K562 (cell line): Measurements from ENCODE around the gene PLPPR2. TPM values are rescaled to one million over a fixed set of nuclear protein-coding genes. Genes with fewer than 3 reads are reported as not detected.

Experiments used
- AFF1 ChIP-seq, 2 experiments: fragments of 450-650 bp; IDR thresholded peaks; 2 replicates each; pipeline ENCODE4 v1.6.1; 2018; ENCODE audit warnings: mild to moderate bottlenecking in 2 of 2, low read depth in 1 of 2; ENCODE audit not compliant: partially characterized antibody in 2 of 2
- BRD9 ChIP-seq: fragments of 450-650 bp; IDR thresholded peaks from 2 replicates; pipeline ENCODE4 v1.6.1; 2018; ENCODE audit warnings: low read depth; ENCODE audit not compliant: partially characterized antibody
- BRF2 ChIP-seq: IDR thresholded peaks from 3 replicates; pipeline ENCODE4 v1.6.1; 2011; ENCODE audit warnings: borderline replicate concordance, mild to moderate bottlenecking; ENCODE audit not compliant: insufficient read length, insufficient read depth
- CC2D1A ChIP-seq: fragments of 450-650 bp; IDR thresholded peaks from 2 replicates; pipeline ENCODE4 v1.6.1; 2017; ENCODE audit warnings: mild to moderate bottlenecking
- ETV6 ChIP-seq, 3 experiments: fragments of 150-350 bp in 1 of 3; sonication (generic) in 1 of 3; formaldehyde crosslinking in 1 of 3; IDR thresholded peaks; 2 replicates each; pipeline versions ENCODE4 v1.6.1 to v1.8.0; 2014 to 2022; ENCODE audit warnings: borderline replicate concordance in 2 of 3, low read depth in 2 of 3, antibody characterized with exemption in 1 of 3, low read length in 1 of 3, mild to moderate bottlenecking in 1 of 3, missing genetic modification reagents in 1 of 3
- JUND ChIP-seq, 2 experiments: IDR thresholded peaks; 2 replicates in 1 of 2; 3 replicates in 1 of 2; pipeline ENCODE4 v1.6.1; 2011; ENCODE audit warnings: borderline replicate concordance in 2 of 2, low read depth in 2 of 2, low read length in 2 of 2, improper control_type of control experiment in 1 of 2, missing biosample characterization in 1 of 2, missing genetic modification characterization in 1 of 2, missing genetic modification reagents in 1 of 2
- MAX ChIP-seq: sonication (generic); formaldehyde crosslinking; IDR thresholded peaks from 2 replicates; pipeline ENCODE4 v1.9.0; 2022; ENCODE audit warnings: mild to moderate bottlenecking, missing genetic modification reagents
- MTA3 ChIP-seq: fragments of 450-650 bp; formaldehyde crosslinking; IDR thresholded peaks from 2 replicates; pipeline ENCODE4 v1.6.1; 2017; ENCODE audit warnings: mild to moderate bottlenecking, borderline replicate concordance
- NCOA1 ChIP-seq: fragments of 450-650 bp; IDR thresholded peaks from 2 replicates; pipeline ENCODE4 v1.6.1; 2016; ENCODE audit warnings: low read depth
- RFX5 ChIP-seq: IDR thresholded peaks from 2 replicates; pipeline ENCODE4 v1.6.1; 2011; ENCODE audit warnings: low read depth, mild to moderate bottlenecking, improper control_type of control experiment, low read length
- SOX6 ChIP-seq: fragments of 450-650 bp; IDR thresholded peaks from 2 replicates; pipeline ENCODE4 v1.6.1; 2014; ENCODE audit warnings: mild to moderate bottlenecking
- TCF3 ChIP-seq: sonication (generic); formaldehyde crosslinking; IDR thresholded peaks from 2 replicates; pipeline ENCODE4 v1.4.0; 2020; ENCODE audit warnings: mild to moderate bottlenecking, missing genetic modification reagents
- TEAD4 ChIP-seq, 2 experiments: sonication (generic) in 1 of 2; formaldehyde crosslinking in 1 of 2; IDR thresholded peaks; 2 replicates each; pipeline versions ENCODE4 v1.6.1 to v1.8.0; 2012 to 2022; ENCODE audit warnings: borderline replicate concordance in 1 of 2, inconsistent platforms in 1 of 2, low read length in 1 of 2, mild to moderate bottlenecking in 1 of 2, missing genetic modification reagents in 1 of 2
- XRCC4 ChIP-seq: IDR thresholded peaks from one replicate; pipeline ENCODE4 v1.6.1; 2011; ENCODE audit not compliant: insufficient read depth, insufficient read length; ENCODE audit errors: extremely low read depth
- ZKSCAN8 ChIP-seq: fragments of 200-800 bp; sonication (Bioruptor generic); IDR thresholded peaks from 2 replicates; pipeline ENCODE4 v1.6.1; 2016; ENCODE audit warnings: missing genetic modification characterization, missing compliant biosample characterization
- ZNF121 ChIP-seq: sonication (generic); formaldehyde crosslinking; conservative IDR thresholded peaks from 2 replicates; pipeline ENCODE4 v1.8.0; 2022; ENCODE audit warnings: missing genetic modification reagents
- ZNF444 ChIP-seq: fragments of 250-450 bp; sonication (Bioruptor Pico); IDR thresholded peaks from 2 replicates; pipeline ENCODE4 v1.4.0; 2020; ENCODE audit warnings: mild to moderate bottlenecking, moderate library complexity
- ZNF57 ChIP-seq: fragments of 450-650 bp; formaldehyde crosslinking; IDR thresholded peaks from 2 replicates; pipeline ENCODE4 v1.4.0; 2020; ENCODE audit warnings: mild to moderate bottlenecking, moderate library complexity
- polyA plus RNA-seq, 8 experiments: library from polyadenylated mRNA; depleted of rRNA in 4 of 8; stranded (reverse) in 5 of 8; unstranded in 3 of 8; fragments of >200 nt; fragmentation: Nextera tagmentation in 2 of 8; fragmentation: Illumina TruSeq in 1 of 8; extraction: Ambion mirVana in 2 of 8; extraction: Trizol in 1 of 8; gene quantifications; 2 replicates each; pipeline versions ENCODE4 v1.2.1 to v1.2.3, GENCODE V29; 2011 to 2014; ENCODE audit warnings: inconsistent platforms in 1 of 8, missing spikeins in 1 of 8
- total RNA-seq, 7 experiments: library from RNA; depleted of rRNA in 6 of 7; stranded (reverse); fragments of >200 nt in 6 of 7; fragmentation: Illumina TruSeq in 2 of 7; extraction: Trizol in 2 of 7; gene quantifications; 2 replicates each; pipeline versions ENCODE4 v1.2.1 to v1.2.3, GENCODE V29; 2011 to 2021; ENCODE audit warnings: low replicate concordance in 1 of 7

The PLPPR2 gene
- total and polyA plus RNA-seq, 9 of the 15 experiments (the other 6 are each of a cell fraction or from before 2014, with no cell fraction given), result 0.49 to 15.9 (median 3.4) TPM

- TF ChIP-seq TEAD4 (IDR thresholded peaks at IDR 0.05; ENCODE audit: low read length) (0 out of 2 replicates have a peak, but pooled peaks have one; percentile 42), TEAD4 (CRISPR knock-in tag; IDR thresholded peaks at IDR 0.05; ENCODE audit: borderline replicate concordance) (no peak), BRD9 (no peak), MTA3 (peak; percentile 87; the same call in 1 of the 2 replicates), ZNF121 (CRISPR knock-in tag) (peak; percentile 70), ETV6 (IDR thresholded peaks at IDR 0.05; ENCODE audit: borderline replicate concordance in 1 of 2, low read depth in 2 of 2, low read length in 1 of 2) (no peak), ETV6 (CRISPR knock-in tag; IDR thresholded peaks at IDR 0.05; ENCODE audit: borderline replicate concordance) (0 out of 2 replicates have a peak, but pooled peaks have one; percentile 33), JUND (IDR thresholded peaks at IDR 0.05; ENCODE audit: borderline replicate concordance, low read depth, low read length) (peak; percentile 50; the same call in 1 of the 2 replicates), JUND (tag; IDR thresholded peaks at IDR 0.05; ENCODE audit: borderline replicate concordance, low read depth, low read length) (no peak; the same call in 2 of the 3 replicates), BRF2 (no peak), AFF1 (IDR thresholded peaks at IDR 0.05; ENCODE audit: low read depth in 1 of 2, partially characterized antibody in 2 of 2) (peak in 1 of 2 experiments; percentile 41), RFX5 (no peak), TCF3 (peak; percentile 61), MAX (CRISPR knock-in tag) (peak; percentile 71), ZNF57 (CRISPR knock-in tag) (no peak), SOX6 (peak; percentile 28; the same call in 1 of the 2 replicates), ZKSCAN8 (CRISPR knock-in tag) (no peak), NCOA1 (no peak; the same call in 1 of the 2 replicates), CC2D1A (peak; percentile 60; the same call in 1 of the 2 replicates), ZNF444 (CRISPR knock-in tag) (no peak), XRCC4 (no peak)
Measured at GRCh38 chr19:11382898-11383705, 27.9 kb downstream of the PLPPR2 start (continued).
